Lower leg skin (tissue), 3 donors: ENCODE measurements around the gene MYH9.

Experiments
- CTCF ChIP-seq, 3 donors: fragments of 450-650 bp; IDR thresholded peaks; one replicate each; pipeline ENCODE4 v1.5.1; 2016; ENCODE audit warnings: antibody characterized with exemption in 3 of 3, mild to moderate bottlenecking in 3 of 3, moderate library complexity in 2 of 3
- POLR2A ChIP-seq, 2 donors: fragments of 450-650 bp; IDR thresholded peaks; one replicate each; pipeline ENCODE4 v1.6.1; 2016 to 2017; ENCODE audit warnings: antibody characterized with exemption in 2 of 2, mild to moderate bottlenecking in 1 of 2, moderate library complexity in 1 of 2

GRCh38 chr22:36367066-36367465 is 20.7 kb downstream of the MYH9 start:
- TF ChIP-seq CTCF (IDR thresholded peaks at IDR 0.05) (no peak), POLR2A (IDR thresholded peaks at IDR 0.05) (no peak)
